ENCODE data around the gene NDUFAF7. TPM values are rescaled to one million over a fixed set of nuclear protein-coding genes. Genes with fewer than 3 reads are reported as not detected.
"Not testable (repeated sequence)": the region's sequence is repeated elsewhere in the genome, so short reads cannot be mapped to it uniquely, and the experiment has no call there.

The NDUFAF7 gene
- polyA plus RNA-seq, 1 experiment = 23.3 TPM

GRCh38 chr2:37291680-37292079, 60.2 kb downstream of the NDUFAF7 start:
- H3K27me3 ChIP-seq (ENCODE audit: control insufficient read depth, insufficient read depth, low read length) = no peaks in the 10 kb centered on the region
- no peaks in the 10 kb centered on the region for H3K9me3 ChIP-seq (ENCODE audit: control insufficient read depth, insufficient read depth, low read length)
- H3K27ac ChIP-seq (ENCODE audit: low read depth, low read length) = no peak overlapping the region
- ChIA-PET POLR2A (no interaction called here), CTCF (no interaction called here)
- TF ChIP-seq CTCF (IDR thresholded peaks at IDR 0.05; ENCODE audit: low read depth, low read length) = no peak
- DNase-seq (ENCODE audit: low read depth, low spot score) = no peak
- H3K4me3 ChIP-seq (ENCODE audit: low read depth, low read length) = no peak overlapping the region

GRCh38 chr2:37294858-37295257, 63.4 kb downstream of the NDUFAF7 start:
- H3K27ac ChIP-seq (ENCODE audit: low read depth, low read length); H3K4me3 ChIP-seq (ENCODE audit: low read depth, low read length); POLR2A ChIA-PET; CTCF ChIA-PET; H3K27me3 ChIP-seq (ENCODE audit: control insufficient read depth, insufficient read depth, low read length); DNase-seq (ENCODE audit: low read depth, low spot score); H3K9me3 ChIP-seq (ENCODE audit: control insufficient read depth, insufficient read depth, low read length): not testable (repeated sequence)

GRCh38 chr2:37295469-37296073, 64.1 kb downstream of the NDUFAF7 start:
- H3K9me3 ChIP-seq (ENCODE audit: control insufficient read depth, insufficient read depth, low read length) = no peaks in the 10 kb centered on the region
- H3K4me3 ChIP-seq (ENCODE audit: low read depth, low read length) = no peak overlapping the region
- TF ChIP-seq CTCF (IDR thresholded peaks at IDR 0.05; ENCODE audit: low read depth, low read length) = no peak
- DNase-seq (ENCODE audit: low read depth, low spot score) = no peak
- ChIA-PET POLR2A (no interaction called here), CTCF (no interaction called here)
- no peaks in the 10 kb centered on the region for H3K27me3 ChIP-seq (ENCODE audit: control insufficient read depth, insufficient read depth, low read length)
- no peak overlapping the region for H3K27ac ChIP-seq (ENCODE audit: low read depth, low read length)

- Histone ChIP-seq H3K4me3 (ENCODE audit: low read depth, low read length) (no peak overlapping the region), H3K27me3 (ENCODE audit: control insufficient read depth, insufficient read depth, low read length) (no peaks in the 10 kb centered on the region), H3K9me3 (ENCODE audit: control insufficient read depth, insufficient read depth, low read length) (no peaks in the 10 kb centered on the region), H3K27ac (ENCODE audit: low read depth, low read length) (no peak overlapping the region)
- ChIA-PET POLR2A (no interaction called here), CTCF (no interaction called here)
- no peak for TF ChIP-seq CTCF (IDR thresholded peaks at IDR 0.05; ENCODE audit: low read depth, low read length)
- DNase-seq (ENCODE audit: low read depth, low spot score) = no peak
Measured at GRCh38 chr2:37297632-37298031, 66.2 kb downstream of the NDUFAF7 start.

Other genes starting within 250 kb of the NDUFAF7 start
- gene HEATR5B, start 147.3 kb upstream of the NDUFAF7 start, polyA plus RNA-seq (2011; rRNA removed) = 14.1 and 17.8 TPM in 2 replicates
- 4.7 and 7.2 TPM in 2 replicates for gene GPATCH11, start 147.1 kb upstream of the NDUFAF7 start, polyA plus RNA-seq (2011; rRNA removed)
- gene EIF2AK2, start 74.7 kb upstream of the NDUFAF7 start, polyA plus RNA-seq (2011; rRNA removed) = 24.2 and 36.5 TPM in 2 replicates
- gene SULT6B1, start 43.0 kb upstream of the NDUFAF7 start, polyA plus RNA-seq (2011; rRNA removed) = not detected in 2 replicates
- gene CEBPZOS, start 35.2 kb upstream of the NDUFAF7 start, polyA plus RNA-seq (2011; rRNA removed) = 42.1 and 50.5 TPM in 2 replicates
- 14.1 and 21.1 TPM in 2 replicates for gene CEBPZ, start 62 bp upstream of the NDUFAF7 start, polyA plus RNA-seq (2011; rRNA removed)
- 37.2 and 49.5 TPM in 2 replicates for gene PRKD3, start 93.2 kb downstream of the NDUFAF7 start, polyA plus RNA-seq (2011; rRNA removed)
- 8.3 and 11.2 TPM in 2 replicates for gene QPCT, start 113.0 kb downstream of the NDUFAF7 start, polyA plus RNA-seq (2011; rRNA removed)

Measured in AG04450 (cell line).